ENCODE results near the gene TUBB2B.
"Not testable (repeated sequence)": the region's sequence is repeated elsewhere in the genome, so short reads cannot be mapped to it uniquely, and the experiment has no call there.

The TUBB2B gene

DNA sequence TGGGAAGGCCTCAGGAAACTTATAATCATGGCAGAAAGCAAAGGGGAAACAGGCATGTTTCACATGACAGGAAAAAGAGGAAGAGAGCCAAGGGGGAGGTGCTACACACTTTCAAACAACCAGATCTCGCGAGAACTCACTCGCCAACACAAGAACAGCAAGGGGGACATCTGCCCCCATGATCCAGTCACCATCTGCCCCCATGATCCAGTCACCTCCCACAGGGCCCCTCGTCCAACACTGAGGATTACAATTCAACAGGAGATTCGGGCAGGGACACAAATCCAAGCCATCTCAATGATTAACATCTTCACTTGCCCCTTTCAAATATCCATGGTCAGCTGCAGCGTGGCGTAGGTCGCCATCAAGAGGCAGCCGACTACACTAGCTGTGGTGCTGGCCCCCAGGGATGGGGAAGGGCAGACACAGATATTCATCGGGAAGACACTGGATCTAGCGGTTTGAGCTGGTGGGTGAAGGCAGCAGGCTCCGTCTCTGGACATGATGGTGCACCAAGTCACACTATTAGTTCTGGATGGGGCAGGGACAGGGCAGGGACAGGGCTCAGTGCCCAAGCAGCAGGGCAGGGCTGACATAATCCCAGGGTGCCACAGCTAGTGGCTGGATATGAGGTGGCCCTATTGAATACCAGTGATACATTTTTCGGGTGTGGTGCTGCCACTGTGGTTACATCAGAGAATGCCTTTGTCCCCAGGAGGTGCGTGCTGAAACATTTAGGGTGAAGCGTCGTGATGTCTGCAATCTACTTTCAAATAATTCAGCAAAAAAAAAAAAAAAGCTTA, 31.6 kb downstream of the TUBB2B start:
- DNase-seq (ENCODE audit: low read depth): no peak
- no peak for TF ChIP-seq CTCF (IDR thresholded peaks at IDR 0.05; ENCODE audit: low read depth, low read length, missing control alignments)
- H3K4me3 ChIP-seq (ENCODE audit: low read depth, low read length): no peak overlapping the region

DNA sequence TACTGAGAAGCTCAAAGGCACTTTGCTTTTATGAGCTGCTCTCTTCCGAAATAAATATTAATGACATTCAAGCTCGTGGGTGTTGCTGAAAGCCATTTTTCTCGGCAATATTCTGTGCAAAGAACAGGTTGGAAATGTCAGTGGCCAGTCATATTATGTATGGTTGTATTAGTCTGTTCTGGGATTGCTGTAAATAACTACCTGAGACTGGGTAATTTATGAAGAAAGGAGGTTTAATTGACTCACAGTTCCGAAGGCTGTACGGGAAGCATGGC, 32.1 kb downstream of the TUBB2B start:
- DNase-seq (ENCODE audit: low read depth): no peak
- no peak for TF ChIP-seq CTCF (IDR thresholded peaks at IDR 0.05; ENCODE audit: low read depth, low read length, missing control alignments)
- no peak overlapping the region for H3K4me3 ChIP-seq (ENCODE audit: low read depth, low read length)

DNA sequence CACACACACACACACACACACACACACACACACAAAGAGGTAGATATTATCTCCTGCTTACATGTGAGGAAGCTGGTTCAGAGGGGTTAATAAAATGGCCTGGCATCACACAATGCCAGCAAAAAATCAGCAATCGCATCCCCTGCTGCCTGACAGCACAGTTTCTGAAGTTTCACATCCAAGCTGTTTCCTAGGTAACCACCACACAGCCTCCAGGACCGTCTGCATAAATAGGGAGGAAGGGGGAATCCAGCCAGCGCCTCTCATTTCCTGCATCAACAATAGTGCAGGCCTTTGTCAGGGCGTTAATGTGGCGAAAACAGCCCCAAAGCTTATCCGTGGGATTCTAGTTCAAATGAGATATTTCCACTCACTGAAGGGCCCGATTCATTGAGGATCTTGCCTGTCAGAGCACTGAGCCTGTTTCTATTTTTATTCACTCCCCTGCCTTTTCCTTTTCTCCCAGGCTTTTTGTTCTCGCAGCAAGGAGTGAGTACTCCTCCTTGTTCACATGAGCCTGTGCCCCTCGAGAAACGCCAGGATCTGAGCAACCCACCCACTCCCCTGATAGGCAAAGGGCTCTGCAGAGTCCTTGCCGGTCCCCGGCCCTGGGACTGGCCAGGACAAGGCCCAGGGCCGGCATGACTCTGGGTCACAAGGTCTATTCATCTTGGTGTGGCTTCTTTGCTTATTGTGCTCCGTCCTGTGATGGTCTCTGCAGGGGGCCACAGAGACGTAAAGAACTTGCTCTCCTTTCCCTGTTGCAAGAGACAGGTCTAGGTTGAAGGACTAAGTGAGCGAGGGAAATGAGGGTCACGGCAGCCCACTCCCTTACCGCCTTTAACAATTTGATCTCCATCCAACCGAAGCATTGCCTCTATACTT, 32.7 kb downstream of the TUBB2B start:
- no peak for DNase-seq (ENCODE audit: low read depth)
- H3K4me3 ChIP-seq (ENCODE audit: low read depth, low read length): no peak overlapping the region
- no peak for TF ChIP-seq CTCF (IDR thresholded peaks at IDR 0.05; ENCODE audit: low read depth, low read length, missing control alignments)

DNA sequence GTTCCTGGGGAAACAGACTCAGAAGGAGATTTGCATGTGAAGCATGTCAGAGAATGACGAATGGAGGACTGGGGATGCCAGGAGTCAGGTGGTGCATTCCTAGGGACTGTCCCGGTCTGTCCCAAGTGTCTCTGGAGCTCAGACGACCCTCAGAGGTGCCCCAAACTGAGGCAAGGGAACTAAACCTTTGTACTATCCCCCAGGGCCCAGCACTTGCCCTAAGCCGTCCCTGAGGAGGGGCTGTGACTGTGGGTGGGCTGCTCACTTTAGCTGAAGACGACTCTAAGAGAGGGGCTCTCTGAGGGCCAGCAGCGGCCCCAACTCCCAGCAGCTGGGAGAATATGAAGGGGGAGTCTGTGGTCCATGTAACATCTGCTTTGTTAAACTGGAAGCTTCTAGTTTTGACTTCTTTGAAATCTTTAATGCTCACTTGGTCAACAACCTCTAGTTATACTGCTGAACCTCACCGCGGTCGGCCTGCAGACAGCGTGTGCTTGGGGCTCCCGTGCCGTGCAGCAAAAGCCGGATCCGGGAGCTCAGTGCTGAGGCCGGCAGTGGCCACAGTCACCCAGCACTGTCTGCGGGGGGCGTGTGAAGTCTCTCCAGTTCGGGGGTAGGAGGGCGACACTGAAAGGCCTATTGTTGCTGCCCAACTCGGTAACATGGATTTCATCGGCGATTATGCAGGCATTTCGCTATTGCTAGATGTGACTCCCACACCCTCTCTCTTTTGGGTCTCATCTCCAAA, 34.2 kb downstream of the TUBB2B start:
- no peak for TF ChIP-seq CTCF (IDR thresholded peaks at IDR 0.05; ENCODE audit: low read depth, low read length, missing control alignments)
- no peak overlapping the region for H3K4me3 ChIP-seq (ENCODE audit: low read depth, low read length)
- DNase-seq (ENCODE audit: low read depth): no peak

GRCh38 chr6:3190779-3191178, 36.7 kb downstream of the TUBB2B start:
- TF ChIP-seq CTCF (IDR thresholded peaks at IDR 0.05; ENCODE audit: low read depth, low read length, missing control alignments): no peak
- DNase-seq (ENCODE audit: low read depth): no peak
- no peak overlapping the region for H3K4me3 ChIP-seq (ENCODE audit: low read depth, low read length)

GRCh38 chr6:3190056-3190455, 37.4 kb downstream of the TUBB2B start:
- TF ChIP-seq CTCF (IDR thresholded peaks at IDR 0.05; ENCODE audit: low read depth, low read length, missing control alignments): no peak
- no peak for DNase-seq (ENCODE audit: low read depth)
- no peak overlapping the region for H3K4me3 ChIP-seq (ENCODE audit: low read depth, low read length)

- not testable (repeated sequence) for DNase-seq (ENCODE audit: low read depth); H3K4me3 ChIP-seq (ENCODE audit: low read depth, low read length)
Observed at GRCh38 chr6:3189192-3189591, 38.3 kb downstream of the TUBB2B start.

Measured in GM12864 (cell line).